ENCODE results near the gene MDFI.

The MDFI gene

GRCh38 chr6:41634657-41635056 is 3.6 kb upstream of the MDFI start:
- DNase-seq (ENCODE audit: low read depth) = no peak

GRCh38 chr6:41635365-41635764 is 2.9 kb upstream of the MDFI start:
- DNase-seq (ENCODE audit: low read depth) = no peak

- DNase-seq (ENCODE audit: low read depth) = peak; percentile 56
Measured at GRCh38 chr6:41636833-41637193, 1.5 kb upstream of the MDFI start.

GRCh38 chr6:41637194-41638001 is 870 bp upstream of the MDFI start:
- no peak for DNase-seq (ENCODE audit: low read depth)

- no peak for DNase-seq (ENCODE audit: low read depth)
Measured at GRCh38 chr6:41638935-41639808, 904 bp downstream of the MDFI start.

GRCh38 chr6:41639809-41640371 is 1.6 kb downstream of the MDFI start:
- no peak for DNase-seq (ENCODE audit: low read depth)

- DNase-seq (ENCODE audit: low read depth) = no peak
Measured at GRCh38 chr6:41640426-41640825, 2.2 kb downstream of the MDFI start.

GRCh38 chr6:41641352-41641925 is 3.2 kb downstream of the MDFI start:
- no peak for DNase-seq (ENCODE audit: low read depth)

- no peak for DNase-seq (ENCODE audit: low read depth)
Measured at GRCh38 chr6:41642090-41642959, 4.1 kb downstream of the MDFI start.

GRCh38 chr6:41642960-41643898 is 5.0 kb downstream of the MDFI start:
- DNase-seq (ENCODE audit: low read depth) = no peak

GRCh38 chr6:41643899-41644269 is 5.6 kb downstream of the MDFI start:
- no peak for DNase-seq (ENCODE audit: low read depth)

- DNase-seq (ENCODE audit: low read depth) = no peak
Measured at GRCh38 chr6:41644297-41644879, 6.1 kb downstream of the MDFI start.

GRCh38 chr6:41645007-41645618 is 6.8 kb downstream of the MDFI start:
- no peak for DNase-seq (ENCODE audit: low read depth)

- no peak for DNase-seq (ENCODE audit: low read depth)
Measured at GRCh38 chr6:41646026-41646795, 7.9 kb downstream of the MDFI start.

- no peak for DNase-seq (ENCODE audit: low read depth)
Measured at GRCh38 chr6:41647061-41647511, 8.8 kb downstream of the MDFI start.

GRCh38 chr6:41648070-41648585 is 9.9 kb downstream of the MDFI start:
- no peak for DNase-seq (ENCODE audit: low read depth)

GRCh38 chr6:41648921-41649320 is 10.7 kb downstream of the MDFI start:
- no peak for DNase-seq (ENCODE audit: low read depth)

- no peak for DNase-seq (ENCODE audit: low read depth)
Measured at GRCh38 chr6:41649596-41649995, 11.3 kb downstream of the MDFI start.

GRCh38 chr6:41650120-41650519 is 11.9 kb downstream of the MDFI start:
- no peak for DNase-seq (ENCODE audit: low read depth)

All from ELR (cell line).